HCT116 (cell line): ENCODE data around the gene PKD2L1. TPM values are rescaled to one million over a fixed set of nuclear protein-coding genes. Genes with fewer than 3 reads are reported as not detected.

ENCODE experiments used
- ATAC-seq: fragments of 200-7000 bp; cut with Tn5 transposase; 2 replicates; pipeline ENCODE4 v1.9.1; 2020; ENCODE audit warnings: mild to moderate bottlenecking, moderate library complexity
- BruUV-seq: library from RNA; stranded (reverse); fragments of 400-500 nt; replicated peaks from 2 replicates; lab custom pipeline; 2021; lab: Mats Ljungman, UMichigan
- CTCF ChIA-PET: fragments of 300-600 bp; sonication (Branson Sonifier 250); formaldehyde crosslinking; loops from one replicate; lab custom pipeline; 2021; ENCODE audit warnings: antibody characterized with exemption; lab: Charles Lee
- POLR2A ChIA-PET: fragments of 300-600, 350-600 bp; sonication (Branson Sonifier 250); formaldehyde crosslinking; loops from one replicate; lab custom pipeline; 2021; ENCODE audit warnings: antibody characterized with exemption; lab: Charles Lee
- RAD21 ChIA-PET, 2 experiments: fragments of 300-600 bp; sonication (Branson Sonifier 250); formaldehyde crosslinking; loops; one replicate each; lab custom pipeline; 2023; ENCODE audit warnings: low total read pairs in 2 of 2; ENCODE audit not compliant: uncharacterized antibody in 2 of 2, unreplicated experiment in 2 of 2, low non-redundant PET in 1 of 2; lab: Charles Lee
- DNase-seq: peaks from one replicate; pipeline ENCODE4 v3.0.0-alpha.2; 2010; ENCODE audit warnings: low read depth, low spot score
- H2AFZ ChIP-seq: fragments of 200-600 bp; shearing (Covaris generic), sonication (generic); 2 replicates; pipeline ENCODE4 v1.6.1; 2017; ENCODE audit warnings: low read depth, mixed run types, mixed read lengths, antibody characterized with exemption, low read length; ENCODE audit not compliant: poor library complexity, severe bottlenecking
- H3K27ac ChIP-seq: 2 replicates; pipeline ENCODE4 v1.5.1; 2012; ENCODE audit warnings: low read depth, low read length
- H3K27me3 ChIP-seq: fragments of 200-600 bp; sonication (generic); 2 replicates; pipeline ENCODE4 v1.6.1; 2016; ENCODE audit warnings: mixed run types, low read length, mixed read lengths; ENCODE audit not compliant: insufficient read depth
- H3K36me3 ChIP-seq, 2 experiments: fragments of 200-500 bp in 1 of 2; fragments of 200-600 bp in 1 of 2; sonication (Bioruptor generic) in 1 of 2; sonication (generic) in 1 of 2; 2 replicates each; pipeline versions ENCODE4 v1.5.1 to v1.6.1; 2014 to 2016; ENCODE audit warnings: low read length in 2 of 2, inconsistent platforms in 1 of 2, mixed read lengths in 1 of 2, mixed run types in 1 of 2; ENCODE audit not compliant: insufficient read depth in 2 of 2, control insufficient read depth in 1 of 2
- H3K4me1 ChIP-seq, 2 experiments: fragments of 200-600 bp in 1 of 2; sonication (generic) in 1 of 2; 2 replicates each; pipeline versions ENCODE4 v1.5.1 to v1.6.1; 2012 to 2017; ENCODE audit warnings: low read length in 2 of 2, inconsistent platforms in 1 of 2, mild to moderate bottlenecking in 1 of 2, mixed read lengths in 1 of 2, mixed run types in 1 of 2, moderate library complexity in 1 of 2; ENCODE audit not compliant: insufficient read depth in 2 of 2, control insufficient read depth in 1 of 2
- H3K4me2 ChIP-seq: fragments of 200-600 bp; sonication (generic); 2 replicates; pipeline ENCODE4 v1.6.1; 2017; ENCODE audit warnings: mixed run types, low read length, mixed read lengths
- H3K4me3 ChIP-seq, 2 experiments: fragments of 200-600 bp in 1 of 2; sonication (generic) in 1 of 2; replicated peaks in 1 of 2; 2 replicates each; pipeline ENCODE4 v1.5.1; 2011 to 2016; ENCODE audit warnings: low read length in 2 of 2, control low read depth in 1 of 2, low read depth in 1 of 2, mild to moderate bottlenecking in 1 of 2, mixed read lengths in 1 of 2, mixed run types in 1 of 2
- H3K79me2 ChIP-seq: fragments of 200-600 bp; sonication (generic); 2 replicates; pipeline ENCODE4 v1.6.1; 2017; ENCODE audit warnings: mild to moderate bottlenecking, mixed run types, low read length, moderate library complexity, mixed read lengths; ENCODE audit not compliant: insufficient read depth
- H3K9ac ChIP-seq: fragments of 200-600 bp; sonication (generic); 2 replicates; pipeline ENCODE4 v1.6.1; 2016; ENCODE audit warnings: low read length, mixed read lengths
- H3K9me2 ChIP-seq: fragments of 200-600 bp; sonication (generic), shearing (Covaris generic); 2 replicates; pipeline ENCODE4 v1.6.1; 2017; ENCODE audit warnings: mixed run types, mild to moderate bottlenecking, moderate library complexity; ENCODE audit not compliant: insufficient read depth
- H3K9me3 ChIP-seq, 2 experiments: fragments of 200-500 bp in 1 of 2; fragments of 200-600 bp in 1 of 2; sonication (Bioruptor generic) in 1 of 2; sonication (generic) in 1 of 2; 2 replicates each; pipeline ENCODE4 v1.6.1; 2014 to 2017; ENCODE audit warnings: low read length in 2 of 2, mixed read lengths in 2 of 2, inconsistent platforms in 1 of 2, low read depth in 1 of 2, mild to moderate bottlenecking in 1 of 2, mixed run types in 1 of 2, moderate library complexity in 1 of 2; ENCODE audit not compliant: control insufficient read depth in 1 of 2, insufficient read depth in 1 of 2
- H4K20me1 ChIP-seq: fragments of 200-600 bp; sonication (generic), shearing (Covaris generic); 2 replicates; pipeline ENCODE4 v1.6.1; 2017; ENCODE audit warnings: mixed run types, mild to moderate bottlenecking, moderate library complexity; ENCODE audit not compliant: insufficient read depth
- ATF3 ChIP-seq: IDR thresholded peaks from 2 replicates; pipeline ENCODE4 v1.6.1; 2012
- CBX3 ChIP-seq: IDR thresholded peaks from 2 replicates; pipeline ENCODE4 v1.6.1; 2012; ENCODE audit warnings: low read depth
- CEBPB ChIP-seq: IDR thresholded peaks from 2 replicates; pipeline ENCODE4 v1.6.1; 2012; ENCODE audit warnings: low read depth
- JUND ChIP-seq: IDR thresholded peaks from 2 replicates; pipeline ENCODE4 v1.6.1; 2012
- POLR2AphosphoS5 ChIP-seq: IDR thresholded peaks from 2 replicates; pipeline ENCODE4 v1.6.1; 2011; ENCODE audit warnings: mild to moderate bottlenecking, low read depth, low read length, moderate library complexity
- RAD21 ChIP-seq: IDR thresholded peaks from 2 replicates; pipeline ENCODE4 v1.6.1; 2012; ENCODE audit warnings: low read depth, mild to moderate bottlenecking
- SP1 ChIP-seq: IDR thresholded peaks from 2 replicates; pipeline ENCODE4 v1.6.1; 2012; ENCODE audit warnings: low read depth
- TCF7L2 ChIP-seq: IDR thresholded peaks from 2 replicates; pipeline ENCODE4 v1.7.0; 2011; ENCODE audit warnings: borderline replicate concordance, inconsistent platforms; ENCODE audit not compliant: insufficient read depth, insufficient read length; ENCODE audit errors: extremely low read depth
- YY1 ChIP-seq: IDR thresholded peaks from 2 replicates; pipeline ENCODE4 v1.6.1; 2011; ENCODE audit warnings: low read length, low read depth, moderate library complexity, mild to moderate bottlenecking; ENCODE audit not compliant: insufficient replicate concordance; ENCODE audit errors: extremely low read depth
- ZFX ChIP-seq: fragments of 450-650 bp; IDR thresholded peaks from 2 replicates; pipeline ENCODE4 v1.6.1; 2017
- ZNF274 ChIP-seq: fragments of 200-500 bp; sonication (Bioruptor generic); IDR thresholded peaks from 2 replicates; pipeline ENCODE4 v1.6.1; 2014; ENCODE audit warnings: mild to moderate bottlenecking, low read depth, low read length, inconsistent platforms
- intact Hi-C: fragments of 100-400 bp; cut with micrococcal nuclease; formaldehyde crosslinking; loops from 2 replicates; pipeline ENCODE4 v1.10.0; 2022
- total RNA-seq: library from RNA; stranded (reverse); gene quantifications from one replicate; pipeline ENCODE4 v1.2.1, GENCODE V29; 2021; ENCODE audit not compliant: unreplicated experiment

PKD2L1 gene
- total RNA-seq, 1 experiment from 2014 or later: 0.17 TPM

- TF ChIP-seq YY1: no peak
- no peak for TF ChIP-seq JUND
- TF ChIP-seq POLR2AphosphoS5: no peak
- TF ChIP-seq TCF7L2: no peak
- TF ChIP-seq CBX3: no peak
Observed at GRCh38 chr10:100245484-100246220, 84.4 kb downstream of the PKD2L1 start (continued).

DNA sequence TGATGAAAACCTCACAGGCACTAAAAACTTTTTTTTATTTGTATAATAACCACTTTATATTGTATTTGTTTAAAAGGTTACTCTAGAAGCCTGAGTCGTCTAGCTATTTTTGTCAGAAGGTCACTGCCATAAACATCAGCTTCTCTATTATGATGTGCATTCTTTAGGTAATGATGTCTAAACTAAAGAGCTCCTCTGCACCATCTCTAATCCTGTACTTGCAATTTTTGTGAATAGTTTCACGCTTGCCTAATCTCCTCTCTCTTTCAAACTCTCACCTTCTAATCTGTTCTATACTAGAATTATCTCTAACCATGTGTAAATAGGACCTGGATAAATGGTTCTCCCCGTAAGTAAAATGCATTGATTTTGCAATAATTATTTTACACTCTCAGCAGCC is 90.2 kb downstream of the PKD2L1 start:
- no peak for ATAC-seq
- no peak for DNase-seq
- Histone ChIP-seq H3K9me3 (no peaks in the 10 kb centered on the region), H2AFZ (no peak overlapping the region), H3K4me2 (no peak overlapping the region), H3K4me3 (no peak overlapping the region), H4K20me1 (no peaks in the 10 kb centered on the region), H3K9me2 (no peaks in the 10 kb centered on the region), H3K27ac (no peak overlapping the region), H3K79me2 (peaks cover 5% of the 10 kb centered on the region; the same call in 1 of the 2 replicates), H3K4me1 (no peaks in the 10 kb centered on the region), H3K27me3 (no peaks in the 10 kb centered on the region), H3K9ac (no peak overlapping the region), H3K36me3 (peaks cover 34 to 65% of the 10 kb centered on the region in 2 experiments)
- no peak for TF ChIP-seq RAD21
- TF ChIP-seq CEBPB: no peak
- no peak for TF ChIP-seq ATF3
- no peak for TF ChIP-seq ZFX
- no peak for TF ChIP-seq YY1
- no peak for TF ChIP-seq CBX3
- TF ChIP-seq ZNF274: no peak
- TF ChIP-seq SP1: no peak
- CTCF ChIA-PET: interaction anchor here (1.5 to 2.3 kb wide), 2 partner anchors 20 to 394 kb away, joined by 7 to 11 read pairs; no protein-coding TSS in a partner anchor
- no TSS peak for BruUV-seq
- POLR2A ChIA-PET: no interaction called here
- intact Hi-C loops: loop anchor here (5.0 kb wide), 1 partner anchor 393 kb away; no protein-coding TSS in a partner anchor
- RAD21 ChIA-PET: no interaction called here
